Measurements from ENCODE around the gene PRR23A. TPM values are rescaled to one million over a fixed set of nuclear protein-coding genes. Genes with fewer than 3 reads are reported as not detected.

Gene PRR23A
- total and polyA plus RNA-seq, 8 donors: not detected

GRCh38 chr3:139020036-139020867, 14.2 kb upstream of the PRR23A start:
- H3K27ac ChIP-seq: no peak overlapping the region
- peaks cover 0 to 17% of the 10 kb centered on the region in 2 donors for H3K9me3 ChIP-seq
- TF ChIP-seq, protein P1, sequence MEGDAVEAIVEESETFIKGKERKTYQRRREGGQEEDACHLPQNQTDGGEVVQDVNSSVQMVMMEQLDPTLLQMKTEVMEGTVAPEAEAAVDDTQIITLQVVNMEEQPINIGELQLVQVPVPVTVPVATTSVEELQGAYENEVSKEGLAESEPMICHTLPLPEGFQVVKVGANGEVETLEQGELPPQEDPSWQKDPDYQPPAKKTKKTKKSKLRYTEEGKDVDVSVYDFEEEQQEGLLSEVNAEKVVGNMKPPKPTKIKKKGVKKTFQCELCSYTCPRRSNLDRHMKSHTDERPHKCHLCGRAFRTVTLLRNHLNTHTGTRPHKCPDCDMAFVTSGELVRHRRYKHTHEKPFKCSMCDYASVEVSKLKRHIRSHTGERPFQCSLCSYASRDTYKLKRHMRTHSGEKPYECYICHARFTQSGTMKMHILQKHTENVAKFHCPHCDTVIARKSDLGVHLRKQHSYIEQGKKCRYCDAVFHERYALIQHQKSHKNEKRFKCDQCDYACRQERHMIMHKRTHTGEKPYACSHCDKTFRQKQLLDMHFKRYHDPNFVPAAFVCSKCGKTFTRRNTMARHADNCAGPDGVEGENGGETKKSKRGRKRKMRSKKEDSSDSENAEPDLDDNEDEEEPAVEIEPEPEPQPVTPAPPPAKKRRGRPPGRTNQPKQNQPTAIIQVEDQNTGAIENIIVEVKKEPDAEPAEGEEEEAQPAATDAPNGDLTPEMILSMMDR (IDR thresholded peaks at IDR 0.05): no peak
- peak in 1 of 4 donors; percentile 55 for DNase-seq
- no peak for ATAC-seq
- no peaks in the 10 kb centered on the region for H3K36me3 ChIP-seq
- intact Hi-C loops (cut with DNase I): no loop called here
- no peak overlapping the region for H3K4me3 ChIP-seq
- H3K27me3 ChIP-seq: peaks cover 0 to 16% of the 10 kb centered on the region in 2 donors
- H3K4me1 ChIP-seq: no peaks in the 10 kb centered on the region

GRCh38 chr3:139016430-139017048, 10.5 kb upstream of the PRR23A start:
- Histone ChIP-seq H3K36me3 (no peaks in the 10 kb centered on the region), H3K9me3 (peaks cover 0 to 29% of the 10 kb centered on the region in 2 donors), H3K4me3 (no peak overlapping the region), H3K4me1 (no peaks in the 10 kb centered on the region), H3K27me3 (peaks cover 0 to 16% of the 10 kb centered on the region in 2 donors), H3K27ac (no peak overlapping the region)
- no peak for ATAC-seq
- TF ChIP-seq, protein P1 (IDR thresholded peaks at IDR 0.05): no peak
- DNase-seq: no peak
- intact Hi-C loops (cut with DNase I): no loop called here

- Histone ChIP-seq H3K9me3 (peaks cover 0 to 34% of the 10 kb centered on the region in 2 donors), H3K27ac (no peak overlapping the region), H3K4me1 (no peaks in the 10 kb centered on the region), H3K4me3 (no peak overlapping the region), H3K27me3 (peaks cover 0 to 10% of the 10 kb centered on the region in 2 donors), H3K36me3 (no peaks in the 10 kb centered on the region)
- intact Hi-C loops (cut with DNase I): no loop called here
- ATAC-seq: no peak
- no peak for DNase-seq
- TF ChIP-seq, protein P1 (IDR thresholded peaks at IDR 0.05): no peak
Observed at GRCh38 chr3:139005356-139005993, 593 bp downstream of the PRR23A start.

- TF ChIP-seq, protein P1 (IDR thresholded peaks at IDR 0.05): no peak
- no peak for DNase-seq
Observed at GRCh38 chr3:138995706-138996105, 10.4 kb downstream of the PRR23A start.

DNA sequence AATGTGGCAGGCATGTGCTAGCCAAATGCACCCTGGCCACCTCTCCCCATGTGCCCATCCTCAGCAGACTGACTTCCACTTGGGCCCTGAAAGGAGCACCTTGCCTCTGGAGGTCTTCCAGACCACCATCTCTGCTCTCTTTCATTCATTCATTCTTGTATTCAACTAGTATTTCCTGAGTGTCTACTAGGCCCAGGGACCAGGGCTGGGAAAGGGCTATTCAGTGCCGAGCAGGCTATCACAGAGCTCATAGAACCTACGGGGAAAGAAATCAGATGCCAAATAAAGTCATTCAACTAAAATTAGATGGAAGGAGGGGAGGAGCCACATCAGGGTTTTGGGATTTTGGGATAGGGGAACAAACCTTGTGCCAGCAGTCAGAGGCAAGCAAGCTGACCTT, 18.9 kb downstream of the PRR23A start:
- intact Hi-C loops (cut with DNase I): no loop called here
- no peak overlapping the region for H3K4me3 ChIP-seq
- TF ChIP-seq, protein P1 (IDR thresholded peaks at IDR 0.05): no peak
- ATAC-seq (no peak), DNase-seq (no peak)
- no peaks in the 10 kb centered on the region for H3K27me3 ChIP-seq
- no peak overlapping the region for H3K27ac ChIP-seq
- no peaks in the 10 kb centered on the region for H3K36me3 ChIP-seq
- H3K9me3 ChIP-seq: no peaks in the 10 kb centered on the region
- no peaks in the 10 kb centered on the region for H3K4me1 ChIP-seq

More at GRCh38 chr3:138995706-138996105, 10.4 kb downstream of the PRR23A start:
- H3K27ac ChIP-seq: no peak overlapping the region
- H3K36me3 ChIP-seq: no peaks in the 10 kb centered on the region
- no peak for ATAC-seq
- H3K9me3 ChIP-seq: no peaks in the 10 kb centered on the region
- intact Hi-C loops (cut with DNase I): no loop called here
- H3K27me3 ChIP-seq: no peaks in the 10 kb centered on the region
- no peaks in the 10 kb centered on the region for H3K4me1 ChIP-seq
- H3K4me3 ChIP-seq: no peak overlapping the region
